Bronchial epithelial cell (primary cell): ENCODE results near the gene CDHR1. TPM values are rescaled to one million over a fixed set of nuclear protein-coding genes. Genes with fewer than 3 reads are reported as not detected.

Experiments
- DNase-seq: peaks from one replicate; pipeline ENCODE4 v3.0.0-alpha.2; 2010; ENCODE audit warnings: low read depth
- FAIRE-seq: peaks from 2 replicates; lab custom pipeline; 2011; peaks lifted over from hg19 to GRCh38; lab: Jason Lieb, UNC
- H3K27me3 ChIP-seq: 2 replicates; pipeline ENCODE4 v1.5.1; 2011; ENCODE audit warnings: low read length; ENCODE audit not compliant: control insufficient read depth, insufficient read depth
- H3K36me3 ChIP-seq: 2 replicates; pipeline ENCODE4 v1.5.1; 2011; ENCODE audit warnings: low read length; ENCODE audit not compliant: control insufficient read depth, insufficient read depth
- H3K4me3 ChIP-seq: 2 replicates; pipeline ENCODE4 v1.5.1; 2011; ENCODE audit warnings: mild to moderate bottlenecking, low read depth, low read length, control low read depth
- total RNA-seq: library from RNA; depleted of rRNA; stranded (reverse); fragments of >200 nt; gene quantifications from 2 replicates; pipeline ENCODE4 v1.2.1, GENCODE V29; 2014
- TF ChIP-seq, protein P1 (sequence below): IDR thresholded peaks from 2 replicates; pipeline ENCODE4 v1.5.1; 2011; ENCODE audit warnings: mild to moderate bottlenecking, moderate library complexity, low read length, control low read depth, inconsistent platforms; ENCODE audit not compliant: insufficient read depth, severe bottlenecking

The CDHR1 gene
- total RNA-seq, 1 donor from 2014 or later, result 0.53 TPM

DNA sequence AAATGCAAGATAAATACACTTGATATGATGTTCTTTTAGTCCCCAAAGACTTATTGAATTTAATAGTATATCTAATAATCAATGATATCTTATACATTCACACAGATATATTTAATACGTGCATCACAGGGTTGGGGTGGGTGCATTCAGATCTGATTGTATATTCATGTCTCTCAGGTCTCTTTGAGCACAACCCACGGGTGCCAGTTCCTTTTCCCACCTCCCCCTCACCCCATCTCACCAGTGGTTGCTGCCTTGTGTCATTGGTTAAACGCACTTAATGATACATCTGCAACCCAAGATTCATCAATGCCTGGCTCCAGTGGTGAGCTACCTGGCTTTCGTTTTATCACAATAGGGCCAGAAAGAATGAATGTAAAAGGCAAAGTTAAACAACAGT lies 40.8 kb downstream of the CDHR1 start:
- no peaks in the 10 kb centered on the region for H3K27me3 ChIP-seq
- TF ChIP-seq, protein P1, sequence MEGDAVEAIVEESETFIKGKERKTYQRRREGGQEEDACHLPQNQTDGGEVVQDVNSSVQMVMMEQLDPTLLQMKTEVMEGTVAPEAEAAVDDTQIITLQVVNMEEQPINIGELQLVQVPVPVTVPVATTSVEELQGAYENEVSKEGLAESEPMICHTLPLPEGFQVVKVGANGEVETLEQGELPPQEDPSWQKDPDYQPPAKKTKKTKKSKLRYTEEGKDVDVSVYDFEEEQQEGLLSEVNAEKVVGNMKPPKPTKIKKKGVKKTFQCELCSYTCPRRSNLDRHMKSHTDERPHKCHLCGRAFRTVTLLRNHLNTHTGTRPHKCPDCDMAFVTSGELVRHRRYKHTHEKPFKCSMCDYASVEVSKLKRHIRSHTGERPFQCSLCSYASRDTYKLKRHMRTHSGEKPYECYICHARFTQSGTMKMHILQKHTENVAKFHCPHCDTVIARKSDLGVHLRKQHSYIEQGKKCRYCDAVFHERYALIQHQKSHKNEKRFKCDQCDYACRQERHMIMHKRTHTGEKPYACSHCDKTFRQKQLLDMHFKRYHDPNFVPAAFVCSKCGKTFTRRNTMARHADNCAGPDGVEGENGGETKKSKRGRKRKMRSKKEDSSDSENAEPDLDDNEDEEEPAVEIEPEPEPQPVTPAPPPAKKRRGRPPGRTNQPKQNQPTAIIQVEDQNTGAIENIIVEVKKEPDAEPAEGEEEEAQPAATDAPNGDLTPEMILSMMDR, result no peak
- FAIRE-seq (no peak), DNase-seq (no peak)
- no peak overlapping the region for H3K4me3 ChIP-seq
- no peaks in the 10 kb centered on the region for H3K36me3 ChIP-seq

DNA sequence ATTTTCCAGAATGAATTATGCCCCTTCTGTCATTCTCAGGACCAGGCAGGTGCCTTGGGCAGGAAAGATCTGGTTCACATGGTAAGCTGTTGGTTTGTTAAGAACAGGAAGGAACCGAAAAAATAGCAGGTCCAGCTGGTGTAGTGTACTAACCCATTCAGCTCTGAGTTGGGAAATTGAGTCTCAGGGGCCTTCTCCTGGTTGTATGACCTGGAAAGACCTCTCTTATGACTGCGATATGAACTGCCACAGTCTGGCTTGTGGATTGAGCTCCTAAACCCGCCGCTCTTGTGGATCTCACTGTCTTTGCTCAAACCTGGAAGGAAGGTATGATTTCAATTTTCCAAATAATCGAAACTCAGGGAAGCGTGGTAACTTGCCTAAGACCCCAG lies 42.5 kb downstream of the CDHR1 start:
- no peak overlapping the region for H3K4me3 ChIP-seq
- H3K27me3 ChIP-seq, result no peaks in the 10 kb centered on the region
- no peaks in the 10 kb centered on the region for H3K36me3 ChIP-seq
- TF ChIP-seq, protein P1, result no peak
- no peak for FAIRE-seq
- no peak for DNase-seq

DNA sequence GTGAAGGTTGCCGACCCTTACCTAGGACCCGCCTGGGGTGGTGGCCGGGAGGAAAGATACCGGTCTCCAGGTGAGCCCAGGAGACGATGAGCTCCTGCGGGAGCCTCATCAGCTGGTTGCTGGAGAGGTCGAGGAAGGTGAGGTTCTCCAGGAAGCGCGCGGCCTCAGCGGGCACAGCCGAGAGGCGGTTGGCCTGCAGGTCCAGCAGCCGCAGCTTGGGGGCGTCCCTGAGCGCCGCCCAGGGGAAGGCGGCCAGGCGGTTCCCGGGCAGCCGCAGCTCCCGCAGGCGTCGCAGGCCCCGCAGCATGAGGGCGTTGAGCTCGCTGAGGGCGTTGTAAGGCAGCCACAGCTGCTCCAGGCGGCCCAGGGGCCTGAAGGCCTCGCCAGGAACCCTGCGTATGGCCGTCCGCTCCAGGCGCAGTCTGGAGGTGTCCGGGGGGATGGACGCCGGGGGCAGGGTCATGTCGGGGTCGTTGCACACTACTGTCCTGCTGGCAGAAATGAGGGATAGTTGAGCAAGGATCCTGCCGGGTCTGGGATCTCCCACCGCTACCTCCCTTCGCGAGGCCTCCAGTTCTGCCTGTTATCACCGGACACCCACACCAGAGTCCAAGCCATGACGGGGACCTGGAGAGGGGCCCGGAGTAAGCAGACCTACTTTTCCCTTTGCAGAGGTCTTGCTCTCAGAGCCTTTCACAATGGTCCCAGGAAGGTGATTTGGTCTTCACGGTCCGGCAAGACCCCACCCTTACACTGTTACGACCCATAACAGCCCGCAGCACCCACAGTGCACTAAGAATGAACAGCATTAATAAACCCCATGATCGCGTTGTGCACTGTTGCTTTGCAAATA lies 43.1 kb downstream of the CDHR1 start:
- no peaks in the 10 kb centered on the region for H3K36me3 ChIP-seq
- H3K4me3 ChIP-seq, result no peak overlapping the region
- H3K27me3 ChIP-seq, result no peaks in the 10 kb centered on the region
- no peak for FAIRE-seq
- TF ChIP-seq, protein P1, result peak; percentile 15
- DNase-seq, result no peak

DNA sequence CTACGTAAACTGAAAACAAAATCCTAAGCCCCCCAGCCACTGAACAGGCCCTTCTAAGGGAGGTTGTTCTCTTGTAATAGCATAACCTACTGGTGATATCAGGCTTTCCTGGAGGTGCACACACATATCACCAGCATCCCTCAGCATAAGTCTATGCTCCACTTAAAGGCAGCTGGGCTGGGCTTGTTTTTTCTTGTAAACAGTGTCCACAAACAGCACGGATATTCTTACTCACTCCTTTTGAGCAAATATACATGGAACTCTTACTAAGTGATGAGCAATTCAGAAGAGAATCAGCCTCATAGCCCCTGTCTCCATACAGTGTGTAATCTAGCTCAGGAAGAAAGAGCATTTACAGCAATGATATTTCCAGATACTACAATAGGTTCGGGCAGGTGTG lies 44.6 kb downstream of the CDHR1 start:
- DNase-seq, result peak; percentile 91
- Histone ChIP-seq H3K4me3 (no peak overlapping the region), H3K27me3 (no peaks in the 10 kb centered on the region), H3K36me3 (no peaks in the 10 kb centered on the region)
- TF ChIP-seq, protein P1, result no peak
- no peak for FAIRE-seq

DNA sequence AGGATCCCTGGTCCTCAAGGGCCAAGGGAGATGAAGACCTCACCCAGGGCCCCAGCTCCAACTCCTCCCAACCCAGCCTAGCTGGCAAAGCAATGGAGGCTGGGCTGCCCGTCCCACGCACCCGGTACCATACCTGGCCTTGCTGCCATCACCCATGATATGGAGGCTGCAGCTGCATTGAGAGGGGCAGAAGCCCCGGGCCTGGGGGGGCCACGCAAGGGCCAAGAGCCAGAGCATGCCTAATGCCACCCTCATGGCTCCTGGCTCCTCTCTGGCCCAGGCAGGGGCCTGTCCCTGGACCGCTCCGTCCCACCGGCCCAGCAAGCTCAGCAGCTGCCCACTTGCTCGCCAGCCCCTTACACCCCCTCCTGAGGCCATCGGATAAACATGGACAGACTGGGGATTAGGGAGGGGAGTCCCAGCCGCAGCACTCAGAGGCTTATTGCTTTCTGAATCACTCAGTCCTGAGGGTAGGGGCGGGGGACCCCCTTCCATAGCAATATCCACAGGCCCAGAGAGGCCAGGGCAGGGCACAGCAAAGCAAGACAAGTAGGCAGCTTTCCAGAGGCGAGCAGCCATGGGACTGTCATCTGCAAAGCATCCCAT lies 47.0 kb downstream of the CDHR1 start, which contains the start of gene LRIT1:
TSS of gene LRIT1 (minus strand) at position 362 of the 606 bp plus-strand sequence. CDS start at position 255, 107 bp downstream.
- Histone ChIP-seq H3K27me3 (no peaks in the 10 kb centered on the region), H3K4me3 (no peak within 1 kb of the TSS), H3K36me3 (no peaks in the 10 kb centered on the region)
- DNase-seq (no peak), FAIRE-seq (no peak)
- TF ChIP-seq, protein P1, result no peak
